Esophagus muscularis mucosa (tissue), 4 donors: ENCODE results near the gene MAP2K6. TPM values are rescaled to one million over a fixed set of nuclear protein-coding genes. Genes with fewer than 3 reads are reported as not detected.

ENCODE experiments used
- DNase-seq: peaks from one replicate; pipeline ENCODE4 v3.0.0-alpha.2; 2017; ENCODE audit errors: extremely low spot score
- H3K27ac ChIP-seq, 4 donors: fragments of 200-600 bp; sonication (generic); replicated peaks in 1 of 4; 1 replicate in 3 of 4; 2 replicates in 1 of 4; pipeline ENCODE4 v1.5.1; 2016 to 2019; ENCODE audit warnings: mild to moderate bottlenecking in 1 of 4
- H3K27me3 ChIP-seq, 4 donors: fragments of 200-600 bp; sonication (generic); one replicate each; pipeline versions ENCODE4 v1.5.1 to v1.6.0; 2016 to 2019
- H3K36me3 ChIP-seq, 4 donors: fragments of 200-600 bp; sonication (generic); one replicate each; pipeline ENCODE4 v1.5.1; 2016 to 2019
- H3K4me1 ChIP-seq, 4 donors: fragments of 200-600 bp; sonication (generic); one replicate each; pipeline ENCODE4 v1.5.1; 2016 to 2019
- H3K4me3 ChIP-seq, 4 donors: fragments of 200-600 bp; sonication (generic); 1 replicate in 2 of 4; 2 replicates in 2 of 4; pipeline ENCODE4 v1.5.1; 2016 to 2019; ENCODE audit warnings: mild to moderate bottlenecking in 4 of 4, moderate library complexity in 1 of 4
- H3K9me3 ChIP-seq, 4 donors: fragments of 200-600 bp; sonication (generic); 1 replicate in 3 of 4; 2 replicates in 1 of 4; pipeline ENCODE4 v1.5.1; 2016 to 2019
- CTCF ChIP-seq, 3 experiments: fragments of 200-600 bp in 2 of 3; fragments of 450-650 bp in 1 of 3; sonication (generic) in 2 of 3; IDR thresholded peaks; one replicate each; pipeline ENCODE4 v1.5.1; 2017 to 2019; ENCODE audit warnings: antibody characterized with exemption in 3 of 3, mild to moderate bottlenecking in 2 of 3, moderate library complexity in 1 of 3
- EP300 ChIP-seq: sonication (generic); formaldehyde crosslinking; IDR thresholded peaks from one replicate; pipeline ENCODE4 v1.6.1; 2017; ENCODE audit warnings: antibody characterized with exemption
- POLR2A ChIP-seq: fragments of 450-650 bp; IDR thresholded peaks from one replicate; pipeline ENCODE4 v1.6.1; 2017; ENCODE audit warnings: antibody characterized with exemption, moderate library complexity, mild to moderate bottlenecking, low read depth
- POLR2AphosphoS5 ChIP-seq, 2 donors: sonication (generic); formaldehyde crosslinking; IDR thresholded peaks; one replicate each; pipeline ENCODE4 v1.6.1; 2017; ENCODE audit warnings: antibody characterized with exemption in 2 of 2
- WGBS: methylation state at CpG from one replicate; pipeline ENCODE4 v1.1.5; 2018; 5-methylcytosine and 5-hydroxymethylcytosine counted together
- intact Hi-C: fragments of 100-400 bp; cut with DNase I; formaldehyde crosslinking; loops from one replicate; pipeline ENCODE4 v1.15.1; 2023
- total RNA-seq, 4 donors: library from RNA; depleted of rRNA; stranded (reverse); fragments of >200 nt; gene quantifications; one replicate each; pipeline versions ENCODE4 v1.1.0 to v1.2.1, GENCODE V29; 2016

MAP2K6 gene
- total RNA-seq, 4 donors from 2014 or later, result 0.83 to 3.1 (median 1.5) TPM

GRCh38 chr17:69388822-69389442, 25.6 kb upstream of the MAP2K6 start:
- H3K27me3 ChIP-seq, result peaks cover 0 to 4% (median 0%) of the 10 kb centered on the region in 4 donors
- DNase-seq, result no peak
- no peaks in the 10 kb centered on the region for H3K9me3 ChIP-seq
- intact Hi-C loops, result no loop called here
- H3K4me1 ChIP-seq, result no peaks in the 10 kb centered on the region
- WGBS, result 79% methylated on average over 7 of the region's 7 CpGs
- TF ChIP-seq POLR2A (no peak), CTCF (IDR thresholded peaks at IDR 0.05) (no peak), EP300 (no peak), POLR2AphosphoS5 (IDR thresholded peaks at IDR 0.05) (no peak)
- H3K27ac ChIP-seq, result no peak overlapping the region
- H3K4me3 ChIP-seq, result no peak overlapping the region
- H3K36me3 ChIP-seq, result no peaks in the 10 kb centered on the region

- H3K36me3 ChIP-seq, result no peaks in the 10 kb centered on the region
- H3K27ac ChIP-seq, result no peak overlapping the region
- TF ChIP-seq EP300, result no peak
- no peak for TF ChIP-seq CTCF (IDR thresholded peaks at IDR 0.05)
- TF ChIP-seq POLR2AphosphoS5 (IDR thresholded peaks at IDR 0.05), result no peak
- TF ChIP-seq POLR2A, result no peak
- peaks cover 0 to 4% (median 0%) of the 10 kb centered on the region in 4 donors for H3K27me3 ChIP-seq
- no peak for DNase-seq
- intact Hi-C loops, result no loop called here
- H3K4me3 ChIP-seq, result no peak overlapping the region
- H3K4me1 ChIP-seq, result no peaks in the 10 kb centered on the region
- WGBS, result 85% methylated on average over 15 of the region's 15 CpGs
- H3K9me3 ChIP-seq, result no peaks in the 10 kb centered on the region
Observed at GRCh38 chr17:69390795-69391501, 23.5 kb upstream of the MAP2K6 start.

GRCh38 chr17:69401251-69401650, 13.2 kb upstream of the MAP2K6 start:
- 58% methylated on average over 3 of the region's 3 CpGs for WGBS
- Histone ChIP-seq H3K27me3 (peaks cover 0 to 4% (median 0%) of the 10 kb centered on the region in 4 donors), H3K4me1 (no peaks in the 10 kb centered on the region), H3K36me3 (no peaks in the 10 kb centered on the region), H3K9me3 (no peaks in the 10 kb centered on the region), H3K4me3 (no peak overlapping the region), H3K27ac (no peak overlapping the region)
- intact Hi-C loops, result no loop called here
- no peak for TF ChIP-seq CTCF (IDR thresholded peaks at IDR 0.05)
- no peak for DNase-seq

- WGBS, result 86% methylated on average over 7 of the region's 7 CpGs
- no peak overlapping the region for H3K4me3 ChIP-seq
- H3K27me3 ChIP-seq, result no peaks in the 10 kb centered on the region
- no peaks in the 10 kb centered on the region for H3K36me3 ChIP-seq
- intact Hi-C loops, result no loop called here
- no peak overlapping the region for H3K27ac ChIP-seq
- TF ChIP-seq POLR2A (no peak), POLR2AphosphoS5 (IDR thresholded peaks at IDR 0.05) (no peak), CTCF (IDR thresholded peaks at IDR 0.05) (no peak), EP300 (no peak)
- H3K9me3 ChIP-seq, result no peaks in the 10 kb centered on the region
- no peaks in the 10 kb centered on the region for H3K4me1 ChIP-seq
- no peak for DNase-seq
Observed at GRCh38 chr17:69402052-69402451, 12.4 kb upstream of the MAP2K6 start.

- TF ChIP-seq POLR2A (no peak), CTCF (IDR thresholded peaks at IDR 0.05) (no peak), EP300 (no peak), POLR2AphosphoS5 (IDR thresholded peaks at IDR 0.05) (no peak)
- Histone ChIP-seq H3K4me3 (no peak overlapping the region), H3K9me3 (no peaks in the 10 kb centered on the region), H3K27ac (no peak overlapping the region), H3K36me3 (no peaks in the 10 kb centered on the region), H3K27me3 (no peaks in the 10 kb centered on the region), H3K4me1 (no peaks in the 10 kb centered on the region)
- intact Hi-C loops, result no loop called here
- 85% methylated on average over 5 of the region's 5 CpGs for WGBS
- DNase-seq, result no peak
Observed at GRCh38 chr17:69404399-69404798, 10.1 kb upstream of the MAP2K6 start.
